ENCODE measurements around the gene CFAP410. TPM values are rescaled to one million over a fixed set of nuclear protein-coding genes. Genes with fewer than 3 reads are reported as not detected.
"Not testable (repeated sequence)": the region's sequence is repeated elsewhere in the genome, so short reads cannot be mapped to it uniquely, and the experiment has no call there.

The CFAP410 gene
- total and polyA plus RNA-seq, 2 of the 4 experiments (the other 2 are of a cell fraction): 3.8 to 10.3 TPM

GRCh38 chr21:44341726-44342458, 2.7 kb upstream of the CFAP410 start:
- H4K5ac ChIP-seq (ENCODE audit: low read depth, low read length); H3K14ac ChIP-seq (replicated peaks; ENCODE audit: low read depth, low read length); H4K91ac ChIP-seq (ENCODE audit: insufficient read depth, low read depth, low read length); H2AK9ac ChIP-seq (replicated peaks; ENCODE audit: low read depth, low read length, poor library complexity); dilution Hi-C loops (cut with HindIII; ENCODE audit: low sequenced_read_pairs, unreplicated experiment); H3K4ac ChIP-seq (ENCODE audit: low read depth, low read length); H2AK5ac ChIP-seq (ENCODE audit: low read depth, low read length); H3K9ac ChIP-seq (ENCODE audit: low read depth, low read length); H3K4me2 ChIP-seq (ENCODE audit: low read depth, low read length); H3K4me1 ChIP-seq (ENCODE audit: control insufficient read depth, insufficient read depth, low read length); in situ Hi-C loops (cut with MboI; ENCODE audit: low sequenced_read_pairs); H3K9me1 ChIP-seq (ENCODE audit: insufficient read depth, low read length); H3K36me3 ChIP-seq (ENCODE audit: control insufficient read depth, insufficient read depth, low read length); H3K9me3 ChIP-seq (ENCODE audit: control insufficient read depth, insufficient read depth, low read length); H2BK120ac ChIP-seq (ENCODE audit: low read depth, low read length); H2BK15ac ChIP-seq (ENCODE audit: low read depth, low read length); intact Hi-C loops (cut with micrococcal nuclease); H4K20me1 ChIP-seq (ENCODE audit: insufficient read depth, low read length); H3K56ac ChIP-seq (ENCODE audit: extremely low read depth, insufficient read depth, low read length); H4K8ac ChIP-seq (ENCODE audit: low read depth in 2 of 2, low read length in 2 of 2); H3K23ac ChIP-seq (ENCODE audit: low read depth, low read length); H2BK20ac ChIP-seq (ENCODE audit: low read depth, low read length); ATAC-seq (ENCODE audit: low read depth); POLR2A ChIA-PET (ENCODE audit: unreplicated experiment); CTCF ChIA-PET; H2AFZ ChIP-seq (replicated peaks; ENCODE audit: low read length, poor library complexity); H3K18ac ChIP-seq (ENCODE audit: low read depth, low read length); BruUV-seq (replicated peaks); DNase-seq; H3K27ac ChIP-seq (ENCODE audit: insufficient read depth, low read length); H3K4me3 ChIP-seq (ENCODE audit: insufficient read depth, low read depth, low read length); H3K79me1 ChIP-seq (ENCODE audit: low read depth in 1 of 2, low read length in 2 of 2); H2BK5ac ChIP-seq (ENCODE audit: low read depth, low read length, poor library complexity, severe bottlenecking): not testable (repeated sequence)
- peaks cover 10% of the 10 kb centered on the region for H3K27me3 ChIP-seq (ENCODE audit: control insufficient read depth, insufficient read depth, low read length)
- 65% methylated on average over 9 of the region's 12 CpGs; no CpG with 5 or more reads in 1 of the 2 experiments for WGBS, 2 experiments (ENCODE audit: extremely low coverage in 2 of 2, insufficient read length in 1 of 2)
